ENCODE data around the gene GLIPR2.
"Not testable (repeated sequence)": the region's sequence is repeated elsewhere in the genome, so short reads cannot be mapped to it uniquely, and the experiment has no call there.

GLIPR2 gene

GRCh38 chr9:36125062-36125855 lies 11.3 kb upstream of the GLIPR2 start:
- no peak for DNase-seq

DNA sequence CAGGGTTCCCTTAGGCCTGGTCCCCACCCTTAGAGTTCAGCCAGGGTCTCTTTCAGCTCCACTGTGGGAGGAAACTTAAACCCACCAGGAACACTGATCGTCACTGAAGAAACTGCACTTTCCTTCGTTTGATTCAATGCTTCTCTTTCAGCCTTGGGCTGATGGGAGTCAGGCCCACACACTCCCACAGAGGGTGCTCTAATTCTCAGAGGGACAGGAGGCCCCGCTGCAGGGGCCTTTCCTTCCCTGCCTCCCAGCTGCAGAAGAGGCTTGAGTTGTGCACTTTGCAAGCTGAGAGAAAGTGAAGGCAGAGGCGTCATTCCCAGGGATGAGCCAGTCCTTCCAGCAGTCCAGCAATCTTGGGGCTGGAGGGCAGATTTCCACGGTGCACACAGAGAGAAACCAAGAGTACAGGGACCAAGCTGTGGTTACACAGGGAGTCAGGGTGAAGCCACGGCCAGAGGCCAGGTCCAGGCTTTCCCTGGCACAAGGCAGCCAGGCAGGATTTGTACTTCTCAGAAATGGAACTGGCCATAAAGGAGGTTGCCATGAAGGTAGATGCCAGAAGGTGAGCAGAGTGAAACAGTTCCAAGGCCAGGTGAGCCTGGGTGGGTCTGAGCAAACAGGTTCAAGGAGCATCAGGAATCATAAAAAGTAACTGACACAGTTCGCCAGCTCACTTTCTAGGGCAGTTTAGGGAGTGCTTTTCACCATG lies 10.4 kb upstream of the GLIPR2 start:
- DNase-seq, result no peak

DNA sequence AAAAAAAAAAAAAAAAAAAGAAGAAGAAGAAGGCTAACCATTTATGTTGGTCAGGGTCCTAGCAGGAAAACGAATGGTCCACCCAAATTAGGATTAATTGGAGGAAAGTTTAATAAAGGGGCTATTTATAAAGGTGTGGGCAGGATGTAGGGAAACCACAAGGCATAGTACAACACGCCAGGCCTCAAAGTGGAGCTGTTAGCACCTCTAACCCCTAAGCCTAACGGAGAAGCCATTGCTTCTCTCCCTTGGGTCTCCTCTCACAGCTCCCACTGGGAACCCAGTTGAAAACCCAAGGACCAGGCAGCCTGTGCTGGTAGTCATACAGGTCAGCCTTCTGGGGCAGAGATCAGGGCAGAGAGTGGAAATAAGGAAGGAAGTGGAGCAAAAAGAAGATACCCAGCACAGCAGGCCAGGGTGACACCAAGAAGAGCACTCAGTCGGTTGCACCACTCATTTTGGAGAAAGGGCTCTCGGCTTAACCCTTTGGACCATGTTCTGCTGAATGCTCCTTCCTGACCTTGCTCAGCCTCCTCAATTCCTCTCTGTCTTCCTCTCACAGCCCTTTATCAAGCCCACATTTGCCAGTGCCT lies 8.8 kb upstream of the GLIPR2 start:
- no peak for DNase-seq

DNA sequence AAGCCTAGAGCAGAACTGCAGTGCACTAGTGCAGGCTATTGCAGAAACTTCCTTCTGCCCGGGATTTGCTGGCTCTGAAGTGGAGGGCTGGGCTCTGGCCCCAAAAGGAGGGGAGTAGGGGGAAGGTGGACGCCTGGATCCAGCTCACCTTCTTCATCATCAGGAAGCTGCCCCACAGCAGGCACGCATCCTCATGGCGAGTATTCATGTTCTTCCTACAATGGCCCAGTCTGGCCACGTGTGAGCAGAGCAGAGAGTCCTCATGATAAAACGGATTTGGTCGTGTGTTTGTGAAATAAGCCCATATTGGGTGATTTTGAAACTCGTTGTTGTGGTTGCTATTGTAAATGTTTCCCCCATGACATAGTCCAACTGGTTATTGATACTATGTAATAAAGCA lies 8.2 kb upstream of the GLIPR2 start:
- no peak for DNase-seq

DNA sequence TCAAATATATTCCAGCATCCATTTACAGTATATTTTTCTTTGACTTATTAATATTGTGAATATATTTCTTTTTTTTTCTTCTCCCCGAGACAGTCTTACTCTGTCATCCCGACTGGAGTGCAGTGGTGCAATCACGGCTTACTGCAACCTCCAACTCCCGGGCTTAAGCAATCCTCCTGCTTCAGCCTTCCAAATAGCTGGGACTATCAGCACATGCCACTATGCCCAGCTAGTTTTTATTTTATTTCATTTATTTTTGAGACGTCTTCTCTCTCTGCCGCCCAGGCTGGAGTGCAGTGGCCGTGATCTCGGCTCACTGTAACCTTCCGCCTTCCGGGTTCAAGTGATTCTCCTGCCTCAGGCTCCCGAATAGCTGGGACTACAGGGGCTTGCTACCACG lies 7.4 kb upstream of the GLIPR2 start:
- no peak for DNase-seq

DNA sequence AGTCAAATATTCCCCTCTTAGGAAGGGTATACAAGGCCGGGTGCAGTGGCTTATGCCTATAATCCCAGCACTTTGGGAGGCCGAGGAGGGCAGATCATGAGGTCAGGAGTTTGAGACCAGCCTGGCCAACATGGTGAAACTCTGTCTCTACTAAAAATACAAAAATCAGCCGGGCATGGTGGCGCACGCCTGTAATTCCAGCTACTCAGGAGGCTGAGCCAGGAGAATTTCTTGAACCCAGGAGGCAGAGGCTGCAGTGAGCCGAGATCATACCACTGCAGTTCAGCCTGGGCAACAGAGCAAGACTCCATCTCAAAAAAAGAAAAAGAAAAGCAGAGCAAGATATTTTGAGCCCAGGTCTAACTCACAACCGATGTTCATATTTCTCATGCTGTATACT lies 4.9 kb upstream of the GLIPR2 start:
- DNase-seq, result not testable (repeated sequence)

- no peak for DNase-seq
Measured at GRCh38 chr9:36132086-36132485, 4.4 kb upstream of the GLIPR2 start.

DNA sequence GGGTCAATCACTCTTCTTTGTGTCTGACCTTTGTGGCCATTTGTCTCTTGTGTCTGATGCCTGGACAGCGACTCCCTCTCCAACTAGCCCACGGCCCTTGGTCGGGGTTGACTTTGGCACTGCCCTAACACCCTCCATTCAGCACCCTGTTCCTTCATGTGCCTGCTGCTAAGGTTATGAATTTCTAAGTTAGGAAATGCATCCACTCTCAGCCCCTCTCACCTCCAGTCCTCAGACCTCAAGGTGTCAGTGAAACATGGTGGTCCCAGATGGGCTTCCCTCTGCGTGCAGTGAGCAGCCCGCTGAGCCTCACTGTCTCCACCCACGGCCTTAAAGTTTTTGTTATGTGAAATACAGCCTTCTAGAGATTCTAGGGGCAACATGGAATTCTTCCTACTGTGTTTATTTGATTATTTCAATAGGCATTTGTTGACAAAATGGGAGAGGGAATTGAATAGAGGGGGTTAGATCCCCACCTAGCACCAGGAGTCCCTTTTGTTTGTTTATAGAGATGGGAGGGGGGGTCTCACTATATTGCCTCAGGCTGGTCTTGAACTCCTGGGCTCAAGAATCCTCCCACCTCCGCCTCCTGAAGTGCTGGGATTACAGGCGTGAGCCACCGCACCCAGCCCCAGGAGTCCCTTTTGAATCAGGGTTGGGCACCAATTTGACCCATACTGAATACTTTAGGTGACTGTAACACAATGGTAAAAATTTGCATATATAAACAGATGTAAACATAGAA lies 1.6 kb upstream of the GLIPR2 start:
- DNase-seq, result no peak

GRCh38 chr9:36135741-36136271 lies 727 bp upstream of the GLIPR2 start:
- DNase-seq, result no peak

DNA sequence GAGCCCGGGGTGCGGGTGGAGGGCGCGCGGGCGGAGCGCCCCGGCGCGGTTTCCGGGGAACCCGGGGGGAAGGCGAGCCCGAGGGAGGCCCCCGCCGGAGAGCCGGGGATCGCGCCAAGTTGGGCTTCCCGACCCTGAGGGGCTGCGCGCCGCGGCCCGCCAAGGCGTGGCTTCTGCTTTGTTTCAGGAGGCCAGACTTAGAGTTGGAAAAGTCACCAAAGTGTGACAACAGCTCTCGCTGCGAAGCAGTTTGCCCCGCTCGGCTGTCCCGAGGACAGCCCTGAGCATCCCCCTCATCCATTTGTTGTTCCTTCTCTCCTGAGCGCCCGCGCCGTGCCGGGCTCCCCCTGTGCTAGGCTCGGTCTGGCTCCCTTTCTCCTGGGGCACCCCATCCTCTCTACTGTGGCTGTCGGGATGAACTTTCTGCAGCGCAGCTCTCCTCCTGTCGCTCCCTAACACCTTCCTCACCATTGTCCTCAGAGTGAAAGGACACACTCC lies 410 bp downstream of the GLIPR2 start:
- DNase-seq, result no peak

DNA sequence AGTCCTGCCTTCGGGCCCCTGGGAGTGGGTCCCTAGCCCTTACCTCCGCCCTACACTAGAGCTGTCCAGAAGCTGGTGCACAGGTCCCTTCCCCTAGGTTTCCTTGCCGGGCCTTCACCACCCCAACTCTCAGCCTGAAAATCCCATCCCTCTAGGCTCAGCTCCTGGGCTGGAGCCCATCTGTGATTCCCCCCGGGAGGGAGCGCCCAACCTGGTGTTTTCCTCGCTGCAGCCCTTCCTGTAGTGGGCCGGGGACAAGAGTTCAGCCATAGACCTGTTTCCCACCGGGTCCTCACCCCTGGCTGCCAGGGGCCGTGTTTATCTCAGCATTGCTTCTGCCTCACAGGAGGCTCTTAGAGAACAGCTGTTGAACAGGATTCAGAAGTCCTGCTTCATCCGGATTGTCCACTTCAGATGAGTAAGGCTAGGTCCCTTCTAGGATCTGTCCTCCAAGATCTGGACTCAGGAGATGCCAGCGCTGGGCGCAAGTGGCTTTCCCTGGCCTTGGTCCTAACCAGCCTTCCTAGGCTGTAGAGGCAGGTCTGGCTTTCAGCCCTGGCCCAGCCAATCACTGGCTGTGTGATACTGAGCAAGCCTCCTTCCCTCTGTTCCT lies 965 bp downstream of the GLIPR2 start:
- DNase-seq, result no peak

DNA sequence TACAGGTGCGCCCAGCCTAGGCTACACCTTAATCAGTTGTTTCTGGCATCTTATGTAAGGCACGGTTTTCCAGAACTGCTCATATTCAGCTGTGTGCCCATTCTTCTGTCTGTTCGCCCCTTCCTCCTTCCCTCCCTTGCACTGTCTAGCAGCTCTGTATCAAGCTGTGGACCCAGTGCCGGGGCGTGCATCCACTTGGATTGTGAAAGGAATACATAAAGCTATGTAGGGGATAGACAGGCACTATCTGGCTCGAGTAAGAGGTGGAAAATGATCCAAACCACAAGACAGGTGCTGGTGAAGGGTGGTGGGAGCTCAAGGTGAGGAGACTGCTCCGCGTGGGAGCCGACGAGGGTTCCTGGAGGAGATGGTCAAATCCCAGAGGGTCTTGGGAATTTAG lies 2.0 kb downstream of the GLIPR2 start:
- DNase-seq, result no peak

GRCh38 chr9:36138901-36139300 lies 2.4 kb downstream of the GLIPR2 start:
- no peak for DNase-seq

GRCh38 chr9:36140086-36141084 lies 3.9 kb downstream of the GLIPR2 start:
- no peak for DNase-seq

GRCh38 chr9:36141288-36141687 lies 4.8 kb downstream of the GLIPR2 start:
- DNase-seq, result no peak

DNA sequence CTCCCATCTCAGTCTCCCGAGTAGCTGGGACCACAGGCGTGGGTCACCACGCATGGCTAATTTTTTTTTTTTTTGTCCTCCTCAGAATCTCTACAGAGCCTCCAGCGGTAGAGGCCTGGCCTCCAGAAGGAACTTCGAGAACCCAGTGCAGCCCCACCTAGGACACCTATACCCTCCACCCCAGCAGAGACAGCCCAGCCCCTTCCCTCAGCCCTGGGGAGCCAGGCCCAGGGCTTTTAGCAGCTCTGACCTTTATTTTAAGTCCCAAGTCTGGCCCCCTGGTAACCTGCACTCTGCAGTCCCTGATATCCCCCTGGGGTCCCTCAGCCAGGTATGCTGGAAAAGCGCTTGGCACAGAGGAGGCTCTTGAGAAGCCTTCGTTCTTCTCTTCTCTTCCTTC lies 5.2 kb downstream of the GLIPR2 start:
- DNase-seq, result no peak

DNA sequence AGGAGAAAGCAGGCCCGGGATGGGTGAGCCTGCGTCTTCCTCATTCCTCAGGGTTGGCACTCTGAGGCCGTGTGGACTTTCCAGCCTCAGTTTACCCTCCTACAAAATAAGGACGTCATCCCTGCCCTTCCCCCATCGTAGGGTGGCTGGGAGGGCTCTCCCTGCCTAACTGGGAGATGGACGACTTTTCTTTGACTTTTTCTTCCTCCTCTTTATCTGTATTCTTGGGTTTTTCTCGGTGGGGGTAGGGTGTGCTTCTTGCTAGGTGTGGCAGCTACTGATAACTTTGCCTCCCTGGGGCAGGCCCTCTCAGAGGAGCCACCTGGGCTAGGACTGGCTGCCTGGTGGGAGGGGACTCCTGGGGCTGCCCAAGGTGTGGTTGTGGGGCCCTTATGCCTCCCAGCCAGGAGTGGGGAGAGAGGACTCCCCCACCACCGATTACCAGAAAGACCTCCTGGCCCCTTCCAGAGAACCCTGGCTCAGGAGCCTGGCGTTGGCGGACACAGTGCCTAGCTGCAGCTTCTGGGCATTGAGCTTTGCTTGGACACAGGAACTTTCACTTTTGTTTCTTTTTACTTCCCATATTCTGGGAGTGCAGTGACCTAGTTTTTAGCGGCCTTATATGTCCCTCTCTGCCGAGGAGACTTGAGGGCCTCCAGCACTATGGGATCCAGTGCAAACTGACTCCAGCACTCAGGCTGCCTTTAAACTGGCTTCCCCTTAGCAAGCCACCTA lies 6.1 kb downstream of the GLIPR2 start:
- no peak for DNase-seq

DNA sequence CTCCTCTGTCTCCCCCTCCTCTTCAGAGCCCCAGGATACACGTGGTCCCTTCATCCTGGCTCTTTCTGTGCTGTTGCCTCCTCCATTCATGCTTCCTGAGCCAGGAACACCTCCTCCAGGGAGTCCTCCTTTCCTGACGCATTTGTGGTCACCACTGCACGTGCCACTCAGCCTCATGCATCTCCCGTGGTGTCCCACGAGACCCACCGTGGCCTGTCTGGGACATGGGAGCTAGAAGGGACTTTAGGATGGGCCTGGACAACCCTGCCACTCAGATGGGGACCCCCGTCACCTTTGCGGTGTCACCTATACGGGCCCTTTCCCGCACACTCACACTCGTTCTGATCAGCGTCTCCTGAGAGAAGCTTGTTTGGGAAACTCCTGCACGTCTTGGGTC lies 6.7 kb downstream of the GLIPR2 start:
- DNase-seq, result no peak

DNA sequence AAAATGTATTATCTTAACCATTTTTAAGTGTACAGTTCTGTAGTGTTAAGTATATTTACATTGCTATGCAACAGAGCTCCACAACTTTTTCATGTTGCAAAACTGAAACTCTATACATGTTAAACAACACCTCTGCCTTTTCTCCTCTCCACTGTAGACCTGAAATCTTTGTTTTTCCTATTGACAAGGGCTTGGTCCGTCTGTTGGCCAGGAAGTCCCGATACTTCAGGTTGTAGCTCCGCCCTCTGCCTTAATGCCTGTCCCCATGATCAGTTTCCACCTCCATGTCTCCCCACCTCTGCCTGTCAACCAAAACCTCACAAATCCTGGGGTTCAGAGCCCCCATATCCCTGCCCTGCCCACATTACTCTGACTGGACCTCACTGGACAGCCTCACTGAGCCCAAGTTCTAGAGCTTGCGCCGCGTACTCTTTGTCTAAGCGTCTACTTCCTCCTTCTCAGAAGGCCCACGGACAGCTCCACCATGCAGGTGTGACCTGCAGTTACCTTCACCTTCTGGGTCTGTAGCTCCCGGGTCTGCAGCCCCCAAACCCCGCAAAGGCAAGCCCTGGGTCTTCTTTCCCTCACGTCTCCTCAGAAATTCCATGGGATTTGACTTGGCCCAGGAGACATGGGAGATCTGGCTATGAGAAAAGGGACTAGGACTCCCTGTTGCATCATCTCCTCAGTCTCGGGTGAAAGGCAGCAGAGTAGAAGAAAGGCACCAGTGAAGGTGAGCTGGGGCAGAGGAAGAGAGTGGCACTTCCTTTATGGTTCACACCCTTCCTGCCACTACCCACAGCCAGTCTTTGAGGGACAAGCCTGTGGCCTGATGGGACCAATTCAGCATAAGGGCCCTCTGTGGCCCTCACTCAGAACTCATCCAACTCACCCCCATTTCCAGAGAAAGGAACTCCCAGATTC lies 8.0 kb downstream of the GLIPR2 start:
- no peak for DNase-seq
